RWPE2 (cell line): ENCODE measurements around the gene CHCHD6.

ENCODE experiments used
- ATAC-seq: fragments of 200-7000 bp; cut with Tn5 transposase; 3 replicates; pipeline ENCODE4 v1.9.1; 2021; ENCODE audit warnings: low read depth
- DNase-seq: peaks from one replicate; pipeline ENCODE4 v3.0.0-alpha.2; 2020; ENCODE audit warnings: low spot score
- H3K27ac ChIP-seq: fragments of 450-650 bp; 2 replicates; pipeline ENCODE4 v1.5.1; 2017; ENCODE audit warnings: mild to moderate bottlenecking; ENCODE audit not compliant: poor library complexity, severe bottlenecking
- H3K27me3 ChIP-seq: fragments of 250-450 bp; sonication (Bioruptor Pico); 2 replicates; pipeline ENCODE4 v1.5.1; 2021; ENCODE audit warnings: mild to moderate bottlenecking, moderate library complexity; ENCODE audit not compliant: insufficient read depth, poor library complexity, severe bottlenecking
- H3K36me3 ChIP-seq: fragments of 250-450 bp; sonication (Bioruptor Pico); 2 replicates; pipeline ENCODE4 v1.5.1; 2020; ENCODE audit warnings: low read depth, mild to moderate bottlenecking, moderate library complexity
- H3K4me1 ChIP-seq: fragments of 250-450 bp; sonication (Bioruptor Pico); 2 replicates; pipeline ENCODE4 v1.5.1; 2021; ENCODE audit warnings: mild to moderate bottlenecking, moderate library complexity; ENCODE audit not compliant: insufficient read depth, poor library complexity, severe bottlenecking
- H3K4me3 ChIP-seq: fragments of 250-450 bp; sonication (Bioruptor Pico); 2 replicates; pipeline ENCODE4 v1.5.1; 2021; ENCODE audit warnings: mild to moderate bottlenecking, moderate library complexity; ENCODE audit not compliant: severe bottlenecking
- H3K9me3 ChIP-seq: fragments of 250-450 bp; sonication (Bioruptor Pico); 2 replicates; pipeline ENCODE4 v1.5.1; 2021; ENCODE audit warnings: mild to moderate bottlenecking, moderate library complexity; ENCODE audit not compliant: severe bottlenecking
- CTCF ChIP-seq: fragments of 450-650 bp; IDR thresholded peaks from one replicate; pipeline ENCODE4 v1.5.1; 2017; ENCODE audit warnings: mild to moderate bottlenecking, moderate library complexity; ENCODE audit not compliant: poor library complexity, severe bottlenecking

Gene CHCHD6

GRCh38 chr3:126836220-126836860, 132.3 kb downstream of the CHCHD6 start:
- no peaks in the 10 kb centered on the region for H3K9me3 ChIP-seq
- H3K27ac ChIP-seq = no peak overlapping the region
- H3K27me3 ChIP-seq = no peaks in the 10 kb centered on the region
- H3K36me3 ChIP-seq = no peaks in the 10 kb centered on the region
- TF ChIP-seq CTCF = no peak
- H3K4me1 ChIP-seq = peaks cover 10% of the 10 kb centered on the region
- no peak for DNase-seq
- H3K4me3 ChIP-seq = no peak overlapping the region
- ATAC-seq = no peak

GRCh38 chr3:126837773-126838172, 133.7 kb downstream of the CHCHD6 start:
- no peak overlapping the region for H3K27ac ChIP-seq
- no peaks in the 10 kb centered on the region for H3K9me3 ChIP-seq
- DNase-seq = no peak
- H3K27me3 ChIP-seq = no peaks in the 10 kb centered on the region
- ATAC-seq = no peak
- peaks cover 10% of the 10 kb centered on the region for H3K4me1 ChIP-seq
- TF ChIP-seq CTCF = no peak
- no peaks in the 10 kb centered on the region for H3K36me3 ChIP-seq
- no peak overlapping the region for H3K4me3 ChIP-seq

- no peak overlapping the region for H3K4me3 ChIP-seq
- H3K27ac ChIP-seq = no peak overlapping the region
- H3K9me3 ChIP-seq = no peaks in the 10 kb centered on the region
- no peaks in the 10 kb centered on the region for H3K36me3 ChIP-seq
- no peak for DNase-seq
- no peaks in the 10 kb centered on the region for H3K4me1 ChIP-seq
- no peaks in the 10 kb centered on the region for H3K27me3 ChIP-seq
- 0 out of 3 replicates have a peak, but pooled peaks have one; percentile 35 for ATAC-seq
- no peak for TF ChIP-seq CTCF
These were observed 142.1 kb downstream of the CHCHD6 start for GRCh38 chr3:126845920-126846715.

- H3K4me1 ChIP-seq = no peaks in the 10 kb centered on the region
- no peak for DNase-seq
- ATAC-seq = no peak
- no peak overlapping the region for H3K4me3 ChIP-seq
- H3K9me3 ChIP-seq = no peaks in the 10 kb centered on the region
- no peak overlapping the region for H3K27ac ChIP-seq
- H3K27me3 ChIP-seq = no peaks in the 10 kb centered on the region
- no peaks in the 10 kb centered on the region for H3K36me3 ChIP-seq
- no peak for TF ChIP-seq CTCF
These were observed 143.0 kb downstream of the CHCHD6 start for GRCh38 chr3:126847061-126847460.

- no peaks in the 10 kb centered on the region for H3K4me1 ChIP-seq
- H3K27ac ChIP-seq = no peak overlapping the region
- no peak overlapping the region for H3K4me3 ChIP-seq
- no peak for TF ChIP-seq CTCF
- no peak for DNase-seq
- ATAC-seq = no peak
- H3K9me3 ChIP-seq = no peaks in the 10 kb centered on the region
- H3K27me3 ChIP-seq = no peaks in the 10 kb centered on the region
- no peaks in the 10 kb centered on the region for H3K36me3 ChIP-seq
These were observed 145.0 kb downstream of the CHCHD6 start for GRCh38 chr3:126848991-126849390.
